Tibial nerve (tissue), 4 donors: ENCODE measurements around the gene DYNAP. TPM values are rescaled to one million over a fixed set of nuclear protein-coding genes. Genes with fewer than 3 reads are reported as not detected.
A peak's percentile ranks its signal among the peaks of the same experiment; 100 is the strongest.

Source experiments
- DNase-seq, 2 donors: peaks; one replicate each; pipeline ENCODE4 v3.0.0-alpha.2; 2019; ENCODE audit warnings: low spot score in 2 of 2
- H3K27ac ChIP-seq, 4 donors: fragments of 200-600 bp; sonication (generic) in 3 of 4; one replicate each; pipeline ENCODE4 v1.5.1; 2017 to 2019; ENCODE audit warnings: mild to moderate bottlenecking in 1 of 4
- H3K27me3 ChIP-seq, 2 donors: fragments of 200-600 bp; sonication (generic) in 1 of 2; one replicate each; pipeline versions ENCODE4 v1.5.1 to v1.6.0; 2017 to 2019
- H3K36me3 ChIP-seq, 3 donors: fragments of 200-600 bp; sonication (generic); one replicate each; pipeline ENCODE4 v1.5.1; 2018 to 2019
- H3K4me1 ChIP-seq, 4 donors: fragments of 200-600 bp; sonication (generic) in 3 of 4; one replicate each; pipeline ENCODE4 v1.5.1; 2017 to 2019
- H3K4me3 ChIP-seq, 4 donors: fragments of 200-600 bp; sonication (generic) in 3 of 4; one replicate each; pipeline ENCODE4 v1.5.1; 2017 to 2019; ENCODE audit warnings: mild to moderate bottlenecking in 1 of 4, moderate library complexity in 1 of 4
- H3K9me3 ChIP-seq, 4 donors: fragments of 200-600 bp; sonication (generic) in 3 of 4; one replicate each; pipeline ENCODE4 v1.5.1; 2017 to 2019
- EP300 ChIP-seq, 2 donors: sonication (generic); formaldehyde crosslinking; IDR thresholded peaks; one replicate each; pipeline ENCODE4 v1.6.1; 2017; ENCODE audit warnings: antibody characterized with exemption in 2 of 2, mild to moderate bottlenecking in 1 of 2
- POLR2A ChIP-seq, 2 donors: fragments of 450-650 bp; IDR thresholded peaks; one replicate each; pipeline ENCODE4 v1.6.1; 2017; ENCODE audit warnings: antibody characterized with exemption in 2 of 2, mild to moderate bottlenecking in 2 of 2, moderate library complexity in 2 of 2
- WGBS, 2 donors: methylation state at CpG; one replicate each; pipeline ENCODE4 v1.1.5; 2018; 5-methylcytosine and 5-hydroxymethylcytosine counted together
- total RNA-seq, 4 donors: library from RNA; depleted of rRNA; stranded (reverse); fragments of >200 nt; gene quantifications; one replicate each; pipeline ENCODE4 v1.1.0, GENCODE V29; 2016
- TF ChIP-seq, protein P1 (sequence below), 5 experiments: fragments of 200-600 bp in 3 of 5; fragments of 450-650 bp in 2 of 5; sonication (generic) in 3 of 5; IDR thresholded peaks; one replicate each; pipeline ENCODE4 v1.5.1; 2016 to 2019; ENCODE audit warnings: antibody characterized with exemption in 5 of 5, mild to moderate bottlenecking in 3 of 5, moderate library complexity in 2 of 5

Gene DYNAP
- total RNA-seq, 4 donors from 2014 or later: not detected

DNA sequence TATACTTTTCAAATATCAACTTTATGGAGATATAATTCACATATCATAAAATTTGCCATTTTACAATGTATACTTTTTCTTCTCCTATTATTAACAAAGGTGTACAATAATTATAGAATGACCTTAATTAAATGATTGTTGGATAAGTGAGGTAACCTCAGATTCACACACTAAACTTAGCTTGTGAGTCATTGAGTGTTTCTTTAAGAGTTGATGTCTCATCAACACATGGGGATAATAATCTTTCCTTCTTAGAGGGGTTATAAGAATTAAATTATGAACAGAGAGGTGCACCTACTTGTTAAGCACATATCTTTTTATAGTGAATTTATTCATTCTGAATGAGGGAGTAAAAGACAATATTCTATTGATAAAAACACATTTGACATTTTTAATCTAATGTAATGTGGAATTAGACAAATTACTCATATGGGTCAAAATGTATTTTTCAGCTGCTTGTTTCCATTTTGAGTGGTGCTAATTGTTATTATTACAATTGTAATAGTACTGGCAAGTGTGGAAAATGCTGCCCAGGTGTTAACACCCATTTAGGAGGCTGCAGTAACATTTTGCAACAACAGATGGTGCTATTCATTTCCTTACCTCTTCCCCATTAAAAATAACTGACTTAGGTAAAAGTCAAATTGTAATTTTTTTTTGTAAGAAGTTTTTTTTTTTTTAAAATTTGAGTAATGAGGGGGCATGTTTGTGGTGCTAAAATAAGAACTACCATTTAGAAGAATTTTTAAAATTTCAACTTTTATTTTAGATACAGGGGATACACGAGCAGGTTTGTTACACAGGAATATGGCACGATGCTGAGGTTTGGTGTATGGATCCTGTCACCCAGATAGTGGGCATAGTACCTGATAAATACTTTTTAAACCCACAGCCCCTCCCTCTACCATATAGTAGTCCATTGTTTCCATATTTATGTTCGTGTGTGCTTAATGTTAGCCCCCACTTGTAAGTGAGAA, 32.1 kb upstream of the DYNAP start:
- Histone ChIP-seq H3K27me3 (no peaks in the 10 kb centered on the region), H3K4me3 (no peak overlapping the region), H3K9me3 (no peaks in the 10 kb centered on the region), H3K4me1 (no peaks in the 10 kb centered on the region), H3K27ac (no peak overlapping the region), H3K36me3 (no peaks in the 10 kb centered on the region)
- peak in 1 of 2 donors; percentile 12 for DNase-seq
- no peak for TF ChIP-seq EP300 (IDR thresholded peaks at IDR 0.05)
- TF ChIP-seq, protein P1, sequence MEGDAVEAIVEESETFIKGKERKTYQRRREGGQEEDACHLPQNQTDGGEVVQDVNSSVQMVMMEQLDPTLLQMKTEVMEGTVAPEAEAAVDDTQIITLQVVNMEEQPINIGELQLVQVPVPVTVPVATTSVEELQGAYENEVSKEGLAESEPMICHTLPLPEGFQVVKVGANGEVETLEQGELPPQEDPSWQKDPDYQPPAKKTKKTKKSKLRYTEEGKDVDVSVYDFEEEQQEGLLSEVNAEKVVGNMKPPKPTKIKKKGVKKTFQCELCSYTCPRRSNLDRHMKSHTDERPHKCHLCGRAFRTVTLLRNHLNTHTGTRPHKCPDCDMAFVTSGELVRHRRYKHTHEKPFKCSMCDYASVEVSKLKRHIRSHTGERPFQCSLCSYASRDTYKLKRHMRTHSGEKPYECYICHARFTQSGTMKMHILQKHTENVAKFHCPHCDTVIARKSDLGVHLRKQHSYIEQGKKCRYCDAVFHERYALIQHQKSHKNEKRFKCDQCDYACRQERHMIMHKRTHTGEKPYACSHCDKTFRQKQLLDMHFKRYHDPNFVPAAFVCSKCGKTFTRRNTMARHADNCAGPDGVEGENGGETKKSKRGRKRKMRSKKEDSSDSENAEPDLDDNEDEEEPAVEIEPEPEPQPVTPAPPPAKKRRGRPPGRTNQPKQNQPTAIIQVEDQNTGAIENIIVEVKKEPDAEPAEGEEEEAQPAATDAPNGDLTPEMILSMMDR (IDR thresholded peaks at IDR 0.05): peak in 3 of 5 experiments; percentile 20 to 50 (median 32)
- WGBS, 2 donors: 87 to 91% methylated on average over 3 of the region's 3 CpGs

DNA sequence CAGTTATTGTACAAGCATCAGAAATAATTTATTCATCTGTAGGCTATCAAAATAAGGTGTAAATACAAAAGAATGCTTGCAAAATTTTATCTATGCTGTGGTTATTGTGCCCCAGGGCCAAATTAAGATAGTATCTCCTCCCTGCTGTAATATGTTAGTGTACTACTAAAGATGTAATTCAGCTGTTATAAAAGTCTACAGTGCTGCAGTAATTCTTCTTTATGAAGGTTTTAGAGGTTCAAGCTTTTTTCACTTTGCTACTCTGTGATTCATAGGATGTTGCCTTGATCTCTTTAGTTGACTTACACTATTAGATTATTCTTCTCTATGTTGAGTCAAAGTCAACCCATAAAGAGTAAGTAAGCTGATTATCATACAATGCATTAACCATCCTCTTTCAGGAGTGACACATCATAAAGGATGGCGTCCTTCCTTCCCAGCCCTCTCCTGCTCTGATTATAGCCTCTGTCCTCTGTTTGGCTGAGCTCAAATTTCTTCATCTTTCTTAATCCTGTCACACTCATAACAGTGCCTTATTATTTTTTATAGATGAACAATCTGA, 29.3 kb upstream of the DYNAP start:
- Histone ChIP-seq H3K27ac (no peak overlapping the region), H3K9me3 (no peaks in the 10 kb centered on the region), H3K36me3 (no peaks in the 10 kb centered on the region), H3K27me3 (no peaks in the 10 kb centered on the region), H3K4me3 (no peak overlapping the region), H3K4me1 (no peaks in the 10 kb centered on the region)
- no peak for DNase-seq
- TF ChIP-seq POLR2A (IDR thresholded peaks at IDR 0.05): no peak
- no peak for TF ChIP-seq EP300 (IDR thresholded peaks at IDR 0.05)
- TF ChIP-seq, protein P1 (IDR thresholded peaks at IDR 0.05): no peak
- 49 to 65% methylated on average over 1 of the region's 1 CpG for WGBS, 2 donors

DNA sequence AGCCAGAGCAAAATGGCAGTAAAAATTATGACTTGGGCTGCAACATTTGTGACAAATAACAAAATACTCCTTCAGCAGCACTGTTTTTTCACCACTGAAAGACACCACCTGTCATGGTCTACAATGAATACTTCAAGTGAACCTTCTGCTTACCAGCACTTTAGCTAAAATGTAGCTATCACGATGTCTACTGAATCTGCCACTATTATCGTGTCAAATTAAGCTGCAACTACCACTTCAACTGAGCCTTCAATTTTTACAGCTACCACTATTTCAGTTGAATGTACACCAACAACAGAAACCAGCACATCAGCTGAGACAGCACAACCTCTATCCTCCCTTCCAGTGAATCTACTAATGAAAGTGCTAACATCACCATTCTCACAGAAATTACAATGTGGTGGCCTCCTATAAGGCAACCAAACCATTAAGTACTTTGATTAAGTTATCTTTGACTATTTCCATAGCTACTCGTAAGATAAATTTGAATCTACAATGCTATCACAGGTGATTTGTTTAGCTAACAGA, 10.8 kb upstream of the DYNAP start:
- Histone ChIP-seq H3K4me3 (no peak overlapping the region), H3K36me3 (no peaks in the 10 kb centered on the region), H3K4me1 (no peaks in the 10 kb centered on the region), H3K27me3 (no peaks in the 10 kb centered on the region), H3K9me3 (no peaks in the 10 kb centered on the region), H3K27ac (no peak overlapping the region)
- TF ChIP-seq EP300 (IDR thresholded peaks at IDR 0.05): no peak
- TF ChIP-seq POLR2A (IDR thresholded peaks at IDR 0.05): no peak
- TF ChIP-seq, protein P1 (IDR thresholded peaks at IDR 0.05): no peak
- DNase-seq: no peak
- 90 to 94% methylated on average over 3 of the region's 3 CpGs for WGBS, 2 donors

DNA sequence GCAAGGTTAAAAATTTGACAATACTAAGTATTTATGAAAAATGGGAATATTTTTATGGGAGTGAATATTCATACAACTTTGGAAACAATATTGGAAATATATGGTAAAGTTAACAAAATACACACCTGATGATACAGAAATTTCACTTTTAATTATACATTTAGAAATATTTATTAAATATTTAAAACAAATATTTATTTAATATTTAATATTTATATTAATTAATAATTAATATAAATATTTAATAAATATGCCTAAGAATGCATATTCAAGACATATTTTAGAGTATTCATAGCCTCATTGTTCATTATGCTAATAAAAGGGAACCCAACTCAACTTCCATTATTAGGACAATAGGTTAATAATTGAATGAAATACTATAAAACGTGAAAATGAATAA, 7.0 kb upstream of the DYNAP start:
- Histone ChIP-seq H3K27me3 (no peaks in the 10 kb centered on the region), H3K4me1 (no peaks in the 10 kb centered on the region), H3K9me3 (no peaks in the 10 kb centered on the region), H3K36me3 (no peaks in the 10 kb centered on the region), H3K4me3 (no peak overlapping the region), H3K27ac (no peak overlapping the region)
- 44 to 78% methylated on average over 1 of the region's 1 CpG for WGBS, 2 donors
- no peak for DNase-seq
- TF ChIP-seq POLR2A (IDR thresholded peaks at IDR 0.05) (no peak), EP300 (IDR thresholded peaks at IDR 0.05) (no peak)
- TF ChIP-seq, protein P1 (IDR thresholded peaks at IDR 0.05): no peak

DNA sequence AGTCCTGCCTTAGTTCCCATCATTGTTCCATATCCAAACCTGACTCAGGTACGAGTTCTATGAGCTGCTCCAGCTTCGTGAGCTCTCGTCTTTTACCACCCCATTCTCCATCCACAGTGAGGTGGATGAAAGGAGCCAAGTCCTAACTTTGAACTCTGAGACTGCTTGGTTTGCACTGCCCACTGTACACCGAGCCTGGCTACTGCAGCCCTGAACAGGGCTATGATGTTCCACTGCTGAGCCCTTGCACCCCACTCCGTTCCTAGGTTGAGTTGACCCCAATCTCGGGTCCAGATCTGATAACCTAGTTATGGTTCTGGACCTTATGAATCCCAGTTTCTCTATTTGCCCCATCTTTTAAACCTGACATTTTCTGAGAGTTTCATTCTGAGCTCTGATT, 5.3 kb upstream of the DYNAP start:
- H3K9me3 ChIP-seq: no peaks in the 10 kb centered on the region
- no peaks in the 10 kb centered on the region for H3K27me3 ChIP-seq
- TF ChIP-seq POLR2A (IDR thresholded peaks at IDR 0.05): no peak
- no peak for TF ChIP-seq EP300 (IDR thresholded peaks at IDR 0.05)
- TF ChIP-seq, protein P1 (IDR thresholded peaks at IDR 0.05): no peak
- no peaks in the 10 kb centered on the region for H3K4me1 ChIP-seq
- no peak overlapping the region for H3K27ac ChIP-seq
- WGBS, 2 donors: 76 to 92% methylated on average over 6 of the region's 6 CpGs
- no peak overlapping the region for H3K4me3 ChIP-seq
- H3K36me3 ChIP-seq: no peaks in the 10 kb centered on the region
- no peak for DNase-seq
